K562 (cell line): ENCODE data around the gene PELI2. TPM values are rescaled to one million over a fixed set of nuclear protein-coding genes. Genes with fewer than 3 reads are reported as not detected.

Experiments
- ATAC-seq: fragments of 200-7000 bp; cut with Tn5 transposase; 3 replicates; pipeline ENCODE4 v1.9.1; 2020; ENCODE audit warnings: moderate library complexity
- BruUV-seq: library from RNA; stranded (reverse); fragments of 400-500 nt; replicated peaks from 2 replicates; lab custom pipeline; 2021; lab: Mats Ljungman, UMichigan
- CTCF ChIA-PET: fragments of 300-600 bp; formaldehyde crosslinking; extraction: SDS; loops from one replicate; lab custom pipeline; 2021; ENCODE audit warnings: low intra/inter-chr PET ratio; lab: Yijun Ruan, JAX
- POLR2A ChIA-PET: fragments of 300-600, 350-650 bp; sonication (Branson Sonifier 250); formaldehyde crosslinking; extraction: SDS; loops from one replicate; lab custom pipeline; 2021; ENCODE audit warnings: antibody characterized with exemption, inconsistent platforms; lab: Yijun Ruan, JAX
- DNase-seq, 4 experiments: peaks; one replicate each; pipeline versions ENCODE4 v3.0.0 to v3.0.0-alpha.2; 2011 to 2018; ENCODE audit warnings: low spot score in 3 of 4, mixed read lengths in 3 of 4; ENCODE audit errors: extremely low read depth in 1 of 4
- FAIRE-seq: peaks from 2 replicates; lab custom pipeline; 2011; peaks lifted over from hg19 to GRCh38; lab: Jason Lieb, UNC
- H2AFZ ChIP-seq: 2 replicates; pipeline ENCODE4 v1.6.0; 2011; ENCODE audit warnings: low read depth, low read length, control low read depth, inconsistent platforms
- H3K27ac ChIP-seq: fragments of 200-600 bp; 3 replicates; pipeline ENCODE4 v1.8.0; 2011; ENCODE audit warnings: low read depth, mild to moderate bottlenecking, control low read depth, inconsistent platforms, low read length, moderate library complexity, mixed read lengths; ENCODE audit errors: extremely low read depth
- H3K27me3 ChIP-seq, 2 experiments: fragments of 300-600 bp in 1 of 2; 2 replicates in 1 of 2; 3 replicates in 1 of 2; pipeline versions ENCODE4 v1.6.0 to v1.8.0; 2011; ENCODE audit warnings: inconsistent platforms in 2 of 2, low read length in 2 of 2, mild to moderate bottlenecking in 1 of 2, mixed read lengths in 1 of 2, moderate library complexity in 1 of 2; ENCODE audit not compliant: control insufficient read depth in 2 of 2, insufficient read depth in 2 of 2
- H3K36me3 ChIP-seq: fragments of 300-600 bp; 3 replicates; pipeline ENCODE4 v1.8.0; 2011; ENCODE audit warnings: mild to moderate bottlenecking, low read length, inconsistent platforms; ENCODE audit not compliant: control insufficient read depth, insufficient read depth
- H3K4me1 ChIP-seq, 2 experiments: fragments of 200-600 bp in 1 of 2; replicated peaks in 1 of 2; 2 replicates in 1 of 2; 3 replicates in 1 of 2; pipeline versions ENCODE4 v1.5.1 to v1.8.0; 2011; ENCODE audit warnings: inconsistent platforms in 2 of 2, low read length in 2 of 2, mild to moderate bottlenecking in 1 of 2, mixed read lengths in 1 of 2, moderate library complexity in 1 of 2; ENCODE audit not compliant: control insufficient read depth in 2 of 2, insufficient read depth in 2 of 2
- H3K4me2 ChIP-seq: 2 replicates; pipeline ENCODE4 v1.6.1; 2011; ENCODE audit warnings: low read length, control low read depth, inconsistent platforms, mixed read lengths; ENCODE audit not compliant: insufficient read depth
- H3K4me3 ChIP-seq: fragments of 200-600 bp; sonication (generic), shearing (Covaris generic); 2 replicates; pipeline ENCODE4 v1.5.1; 2016; ENCODE audit warnings: control low read depth, inconsistent platforms
- H3K79me2 ChIP-seq: fragments of 200-600 bp; 3 replicates; pipeline ENCODE4 v1.8.0; 2011; ENCODE audit warnings: low read length, inconsistent platforms; ENCODE audit not compliant: control insufficient read depth, insufficient read depth
- H3K9ac ChIP-seq, 2 experiments: 2 replicates each; pipeline versions ENCODE4 v1.6.0 to v1.6.1; 2011; ENCODE audit warnings: low read depth in 2 of 2, low read length in 2 of 2, control low read depth in 1 of 2, inconsistent platforms in 1 of 2, mild to moderate bottlenecking in 1 of 2, mixed read lengths in 1 of 2; ENCODE audit not compliant: insufficient read depth in 1 of 2
- H3K9me1 ChIP-seq: one replicate; pipeline ENCODE4 v1.6.0; 2011; ENCODE audit warnings: inconsistent platforms, mild to moderate bottlenecking, low read length, moderate library complexity; ENCODE audit not compliant: control insufficient read depth, insufficient read depth
- H3K9me3 ChIP-seq: replicated peaks from 2 replicates; pipeline ENCODE4 v1.5.1; 2011; ENCODE audit warnings: low read depth, low read length, inconsistent platforms; ENCODE audit not compliant: control insufficient read depth, insufficient read depth
- H4K20me1 ChIP-seq: replicated peaks from 2 replicates; pipeline ENCODE4 v1.6.1; 2011; ENCODE audit warnings: low read length, inconsistent platforms, mixed read lengths; ENCODE audit not compliant: control insufficient read depth, insufficient read depth
- ATF4 ChIP-seq: fragments of 450-650 bp; formaldehyde crosslinking; IDR thresholded peaks from 2 replicates; pipeline ENCODE4 v1.4.0; 2022; ENCODE audit warnings: mild to moderate bottlenecking, moderate library complexity
- DIDO1 ChIP-seq: fragments of 450-650 bp; IDR thresholded peaks from 2 replicates; pipeline ENCODE4 v1.6.1; 2016; ENCODE audit warnings: low read depth, missing biosample characterization, missing genetic modification characterization
- ESRRA ChIP-seq: fragments of 450-650 bp; IDR thresholded peaks from 2 replicates; pipeline ENCODE4 v1.6.1; 2014; ENCODE audit warnings: low read depth, mild to moderate bottlenecking, moderate library complexity, borderline replicate concordance
- HDAC2 ChIP-seq: fragments of 450-650 bp; IDR thresholded peaks from 2 replicates; pipeline ENCODE4 v1.6.1; 2016; ENCODE audit warnings: mild to moderate bottlenecking
- L3MBTL2 ChIP-seq: fragments of 450-650 bp; IDR thresholded peaks from 2 replicates; pipeline ENCODE4 v1.6.1; 2016; ENCODE audit warnings: mild to moderate bottlenecking, moderate library complexity
- MBD2 ChIP-seq: sonication (generic); IDR thresholded peaks from 2 replicates; pipeline ENCODE4 v1.6.1; 2016; ENCODE audit warnings: low read depth, borderline replicate concordance
- NFYB ChIP-seq: IDR thresholded peaks from 2 replicates; pipeline ENCODE4 v1.6.1; 2011; ENCODE audit warnings: mild to moderate bottlenecking, moderate library complexity; ENCODE audit not compliant: insufficient read length; ENCODE audit errors: extremely low read depth
- TAF9B ChIP-seq: fragments of 450-650 bp; IDR thresholded peaks from 2 replicates; pipeline ENCODE4 v1.6.1; 2018; ENCODE audit warnings: mild to moderate bottlenecking; ENCODE audit not compliant: partially characterized antibody
- ZNF124 ChIP-seq: sonication (generic); formaldehyde crosslinking; IDR thresholded peaks from 2 replicates; pipeline ENCODE4 v1.8.1; 2022; ENCODE audit warnings: missing genetic modification reagents
- ZNF140 ChIP-seq: fragments of 250-450 bp; sonication (Bioruptor Pico); IDR thresholded peaks from 2 replicates; pipeline ENCODE4 v1.8.0; 2021; ENCODE audit warnings: moderate library complexity, mild to moderate bottlenecking, inconsistent platforms
- ZNF282 ChIP-seq: sonication (generic); formaldehyde crosslinking; IDR thresholded peaks from 2 replicates; pipeline ENCODE4 v1.8.1; 2023; ENCODE audit warnings: missing genetic modification reagents
- ZNF695 ChIP-seq: fragments of 450-650 bp; formaldehyde crosslinking; IDR thresholded peaks from 2 replicates; pipeline ENCODE4 v1.4.0; 2020; ENCODE audit warnings: mild to moderate bottlenecking, moderate library complexity
- WGBS: fragments of 100-300 bp; shearing (Covaris generic); methylation state at CpG from one replicate; pipeline ENCODE4 v1.1.6; 2016; ENCODE audit warnings: low coverage, mixed read lengths; ENCODE audit not compliant: insufficient coverage; ENCODE audit errors: missing lambda C conversion rate; 5-methylcytosine and 5-hydroxymethylcytosine counted together
- in situ Hi-C: fragments of 300-500 bp; cut with MboI; formaldehyde crosslinking; loops from 4 replicates; pipeline ENCODE4 v1.15.0; 2018; ENCODE audit warnings: inconsistent platforms, mixed read lengths
- intact Hi-C: fragments of 100-400 bp; cut with micrococcal nuclease; formaldehyde crosslinking; loops from 2 replicates; pipeline ENCODE4 v1.14.2; 2022
- polyA plus RNA-seq, 8 experiments: library from polyadenylated mRNA; depleted of rRNA in 4 of 8; stranded (reverse) in 5 of 8; unstranded in 3 of 8; fragments of >200 nt; fragmentation: Nextera tagmentation in 2 of 8; fragmentation: Illumina TruSeq in 1 of 8; extraction: Ambion mirVana in 2 of 8; extraction: Trizol in 1 of 8; gene quantifications; 2 replicates each; pipeline versions ENCODE4 v1.2.1 to v1.2.3, GENCODE V29; 2011 to 2014; ENCODE audit warnings: inconsistent platforms in 1 of 8, missing spikeins in 1 of 8
- total RNA-seq, 7 experiments: library from RNA; depleted of rRNA in 6 of 7; stranded (reverse); fragments of >200 nt in 6 of 7; fragmentation: Illumina TruSeq in 2 of 7; extraction: Trizol in 2 of 7; gene quantifications; 2 replicates each; pipeline versions ENCODE4 v1.2.1 to v1.2.3, GENCODE V29; 2011 to 2021; ENCODE audit warnings: low replicate concordance in 1 of 7

PELI2 gene
- total and polyA plus RNA-seq, 9 of the 15 experiments (the other 6 are each of a cell fraction or from before 2014, with no cell fraction given) = 0.20 to 1.5 (median 0.44) TPM

DNA sequence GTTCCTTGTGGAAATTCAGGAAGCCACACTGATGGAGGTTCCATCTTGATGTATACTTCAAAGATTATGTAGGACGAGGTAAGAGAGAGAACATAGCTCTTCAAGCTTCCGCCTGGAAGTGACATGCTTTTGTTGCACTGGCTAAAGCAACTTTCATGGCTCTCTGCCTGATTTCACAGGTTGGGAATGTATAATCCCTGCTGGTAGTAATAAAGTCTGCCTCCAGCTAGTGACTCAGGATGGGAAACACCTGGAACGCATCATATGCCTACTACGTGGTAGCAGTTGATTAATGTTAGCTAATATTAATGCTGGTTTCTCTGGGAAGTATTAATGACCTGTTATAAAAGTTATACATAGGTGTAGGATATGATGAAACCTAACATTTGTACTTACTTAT is 71.1 kb downstream of the PELI2 start:
- Histone ChIP-seq H3K27ac (no peak overlapping the region), H3K36me3 (no peaks in the 10 kb centered on the region), H2AFZ (no peak overlapping the region), H3K79me2 (no peaks in the 10 kb centered on the region), H3K9me3 (no peaks in the 10 kb centered on the region), H3K4me1 (no peaks in the 10 kb centered on the region), H3K9me1 (no peaks in the 10 kb centered on the region), H3K4me3 (no peak overlapping the region), H3K4me2 (no peak overlapping the region), H3K27me3 (no peaks in the 10 kb centered on the region), H4K20me1 (no peaks in the 10 kb centered on the region), H3K9ac (no peak overlapping the region)
- intact Hi-C loops = no loop called here
- no peak for DNase-seq
- no peak for FAIRE-seq
- ATAC-seq = no peak
- WGBS = 31% methylated on average over 4 of the region's 4 CpGs
- in situ Hi-C loops = no loop called here
- no TSS peak for BruUV-seq
- ChIA-PET POLR2A (no interaction called here), CTCF (no interaction called here)
- no peak for TF ChIP-seq L3MBTL2
- no peak for TF ChIP-seq ZNF695

- BruUV-seq = no TSS peak
- Histone ChIP-seq H3K4me1 (peaks cover 0 to 9% of the 10 kb centered on the region in 2 experiments; a peak in 2 of 5 replicates), H3K27ac (no peak overlapping the region), H3K9ac (no peak overlapping the region), H3K9me1 (no peaks in the 10 kb centered on the region), H3K4me2 (no peak overlapping the region), H3K36me3 (no peaks in the 10 kb centered on the region), H3K9me3 (no peaks in the 10 kb centered on the region), H2AFZ (no peak overlapping the region), H3K4me3 (no peak overlapping the region), H4K20me1 (no peaks in the 10 kb centered on the region), H3K27me3 (no peaks in the 10 kb centered on the region)
- WGBS = 44% methylated on average over 1 of the region's 1 CpG
- no peak for DNase-seq
- intact Hi-C loops = no loop called here
- CTCF ChIA-PET = no interaction called here
- ATAC-seq = no peak
- POLR2A ChIA-PET = interaction anchor here (2.5 kb wide), 1 partner anchor 10 kb away, joined by 7 read pairs; no protein-coding TSS in a partner anchor
- TF ChIP-seq TAF9B = no peak
- TF ChIP-seq HDAC2 = no peak
- no peak for TF ChIP-seq L3MBTL2
- no peak for TF ChIP-seq DIDO1
- no peak for TF ChIP-seq ZNF124 (CRISPR knock-in tag)
- no peak for TF ChIP-seq ZNF282 (CRISPR knock-in tag)
- no peak for TF ChIP-seq NFYB
- TF ChIP-seq ESRRA = no peak
- TF ChIP-seq ATF4 (CRISPR knock-in tag) = no peak
- no peak for TF ChIP-seq MBD2
- TF ChIP-seq ZNF140 (CRISPR knock-in tag) = no peak
- TF ChIP-seq, all 486 proteins: peak for 0
- in situ Hi-C loops = no loop called here
- FAIRE-seq = no peak
- H3K79me2 ChIP-seq = no peaks in the 10 kb centered on the region
Observed at GRCh38 chr14:56193347-56193746, 75.1 kb downstream of the PELI2 start.
